ENCODE data around the gene SPON2. TPM values are rescaled to one million over a fixed set of nuclear protein-coding genes. Genes with fewer than 3 reads are reported as not detected.
"Not testable (repeated sequence)": the region's sequence is repeated elsewhere in the genome, so short reads cannot be mapped to it uniquely, and the experiment has no call there.

SPON2 gene
- total RNA-seq, 1 donor from 2014 or later, result 52.0 TPM

- DNase-seq (ENCODE audit: low spot score), result no peak
Observed at GRCh38 chr4:1151541-1151940, 20.8 kb downstream of the SPON2 start.

- no peak for DNase-seq (ENCODE audit: low spot score)
Observed at GRCh38 chr4:1150875-1151274, 21.5 kb downstream of the SPON2 start.

- no peak for DNase-seq (ENCODE audit: low spot score)
Observed at GRCh38 chr4:1139860-1140259, 32.5 kb downstream of the SPON2 start.

- DNase-seq (ENCODE audit: low spot score), result no peak
Observed at GRCh38 chr4:1137850-1138249, 34.5 kb downstream of the SPON2 start.

GRCh38 chr4:1137063-1137776, 35.2 kb downstream of the SPON2 start:
- DNase-seq (ENCODE audit: low spot score), result no peak

GRCh38 chr4:1136048-1136447, 36.3 kb downstream of the SPON2 start:
- no peak for DNase-seq (ENCODE audit: low spot score)

- no peak for DNase-seq (ENCODE audit: low spot score)
Observed at GRCh38 chr4:1133033-1133432, 39.4 kb downstream of the SPON2 start.

- peak; percentile 64 for DNase-seq (ENCODE audit: low spot score)
Observed at GRCh38 chr4:1130316-1131186, 41.8 kb downstream of the SPON2 start.

- DNase-seq (ENCODE audit: low spot score), result no peak
Observed at GRCh38 chr4:1126506-1126905, 45.9 kb downstream of the SPON2 start.

GRCh38 chr4:1125466-1125865, 46.9 kb downstream of the SPON2 start:
- not testable (repeated sequence) for DNase-seq (ENCODE audit: low spot score)

- no peak for DNase-seq (ENCODE audit: low spot score)
Observed at GRCh38 chr4:1124818-1125217, 47.6 kb downstream of the SPON2 start.

GRCh38 chr4:1122505-1122904, 49.9 kb downstream of the SPON2 start:
- no peak for DNase-seq (ENCODE audit: low spot score)

Other genes starting within 250 kb of the SPON2 start
- 151 TPM for gene GAK, start 240.3 kb downstream of the SPON2 start, total RNA-seq
- gene TMEM175, start 240.1 kb downstream of the SPON2 start, total RNA-seq, result 48.8 TPM
- gene DGKQ, start 199.0 kb downstream of the SPON2 start, total RNA-seq, result 26.9 TPM
- 93.0 TPM for gene IDUA, start 185.5 kb downstream of the SPON2 start, total RNA-seq
- 4.3 TPM for gene SLC26A1, start 179.2 kb downstream of the SPON2 start, total RNA-seq
- 28.2 TPM for gene FGFRL1, start 161.0 kb downstream of the SPON2 start, total RNA-seq
- gene RNF212, start 59.0 kb downstream of the SPON2 start, total RNA-seq, result 5.8 TPM
- gene CTBP1, start 76.5 kb upstream of the SPON2 start, total RNA-seq, result 213 TPM
- gene MAEA, start 117.3 kb upstream of the SPON2 start, total RNA-seq, result 78.0 TPM
- 41.5 TPM for gene UVSSA, start 174.6 kb upstream of the SPON2 start, total RNA-seq
- not detected for gene NKX1-1, start 233.9 kb upstream of the SPON2 start, total RNA-seq